Mesenchymal stem cell (in vitro differentiated cells and primary cell): ENCODE results near the gene LRFN2.

Experiments used
- DNase-seq: peaks from one replicate; pipeline ENCODE4 v3.0.0-alpha.2; 2013
- H2AFZ ChIP-seq: one replicate; pipeline ENCODE4 v1.6.1; 2013; ENCODE audit warnings: low read depth, mild to moderate bottlenecking, control low read depth, inconsistent platforms, low read length, moderate library complexity
- H2AK5ac ChIP-seq: 2 replicates; pipeline ENCODE4 v1.6.1; 2013; ENCODE audit warnings: low read length, moderate library complexity, mild to moderate bottlenecking, inconsistent platforms; ENCODE audit not compliant: severe bottlenecking
- H2BK120ac ChIP-seq: one replicate; pipeline ENCODE4 v1.6.1; 2013; ENCODE audit warnings: low read depth, mild to moderate bottlenecking, inconsistent platforms, low read length, moderate library complexity
- H2BK12ac ChIP-seq, 2 experiments: one replicate each; pipeline ENCODE4 v1.6.1; 2013; ENCODE audit warnings: inconsistent platforms in 2 of 2, low read length in 2 of 2, mild to moderate bottlenecking in 2 of 2, moderate library complexity in 2 of 2, control low read depth in 1 of 2
- H2BK15ac ChIP-seq: one replicate; pipeline ENCODE4 v1.6.1; 2013; ENCODE audit warnings: mild to moderate bottlenecking, low read depth, inconsistent platforms; ENCODE audit not compliant: poor library complexity, severe bottlenecking
- H2BK5ac ChIP-seq: 2 replicates; pipeline ENCODE4 v1.6.1; 2013; ENCODE audit warnings: low read depth, mild to moderate bottlenecking, low read length, control low read depth, inconsistent platforms; ENCODE audit not compliant: poor library complexity, severe bottlenecking
- H3K14ac ChIP-seq, 2 experiments: one replicate each; pipeline ENCODE4 v1.6.1; 2013; ENCODE audit warnings: inconsistent platforms in 2 of 2, low read length in 2 of 2, control low read depth in 1 of 2, mild to moderate bottlenecking in 1 of 2, moderate library complexity in 1 of 2
- H3K18ac ChIP-seq, 2 experiments: one replicate each; pipeline ENCODE4 v1.6.1; 2013; ENCODE audit warnings: inconsistent platforms in 2 of 2, low read length in 2 of 2, control low read depth in 1 of 2, low read depth in 1 of 2, mild to moderate bottlenecking in 1 of 2
- H3K23ac ChIP-seq, 2 experiments: one replicate each; pipeline ENCODE4 v1.6.1; 2013; ENCODE audit warnings: inconsistent platforms in 2 of 2, low read length in 2 of 2, mild to moderate bottlenecking in 2 of 2, moderate library complexity in 2 of 2, control low read depth in 1 of 2
- H3K27ac ChIP-seq: 2 replicates; pipeline ENCODE4 v1.5.1; 2013; ENCODE audit warnings: mild to moderate bottlenecking, moderate library complexity, low read length, control low read depth, inconsistent platforms; ENCODE audit not compliant: poor library complexity, severe bottlenecking
- H3K27me3 ChIP-seq, 2 experiments: 2 replicates each; pipeline versions ENCODE4 v1.6.1 to v1.7.0; 2013; ENCODE audit warnings: low read length in 2 of 2, mild to moderate bottlenecking in 2 of 2, moderate library complexity in 2 of 2, control low read depth in 1 of 2, inconsistent platforms in 1 of 2; ENCODE audit not compliant: control insufficient read depth in 1 of 2, insufficient read depth in 1 of 2
- H3K36me3 ChIP-seq, 2 experiments: 2 replicates each; pipeline versions ENCODE4 v1.6.1 to v1.7.0; 2013; ENCODE audit warnings: low read length in 2 of 2, control low read depth in 1 of 2, inconsistent platforms in 1 of 2, low read depth in 1 of 2, mild to moderate bottlenecking in 1 of 2; ENCODE audit not compliant: insufficient read depth in 2 of 2, control insufficient read depth in 1 of 2
- H3K4ac ChIP-seq, 2 experiments: one replicate each; pipeline ENCODE4 v1.6.1; 2013; ENCODE audit warnings: inconsistent platforms in 2 of 2, low read length in 2 of 2, mild to moderate bottlenecking in 2 of 2, moderate library complexity in 2 of 2, control low read depth in 1 of 2, low read depth in 1 of 2
- H3K4me1 ChIP-seq: 2 replicates; pipeline ENCODE4 v1.6.1; 2013; ENCODE audit warnings: low read depth, low read length, control low read depth; ENCODE audit not compliant: control insufficient read depth, insufficient read depth
- H3K4me2 ChIP-seq: 2 replicates; pipeline ENCODE4 v1.6.1; 2013; ENCODE audit warnings: low read length, mild to moderate bottlenecking, inconsistent platforms; ENCODE audit not compliant: poor library complexity, severe bottlenecking
- H3K4me3 ChIP-seq, 2 experiments: 2 replicates each; pipeline versions ENCODE4 v1.5.1 to v1.7.0; 2013; ENCODE audit warnings: low read length in 2 of 2, mild to moderate bottlenecking in 2 of 2, control low read depth in 1 of 2, low read depth in 1 of 2; ENCODE audit not compliant: insufficient read depth in 1 of 2
- H3K79me1 ChIP-seq: replicated peaks from 2 replicates; pipeline ENCODE4 v1.6.1; 2013; ENCODE audit warnings: mild to moderate bottlenecking, control low read depth, low read length, inconsistent platforms; ENCODE audit not compliant: poor library complexity, severe bottlenecking
- H3K9ac ChIP-seq: 2 replicates; pipeline ENCODE4 v1.7.0; 2013; ENCODE audit warnings: mild to moderate bottlenecking, low read length, moderate library complexity
- H3K9me3 ChIP-seq: 2 replicates; pipeline ENCODE4 v1.7.0; 2013; ENCODE audit warnings: mild to moderate bottlenecking, low read length; ENCODE audit not compliant: control insufficient read depth
- H4K8ac ChIP-seq: one replicate; pipeline ENCODE4 v1.6.1; 2013; ENCODE audit warnings: inconsistent platforms, mild to moderate bottlenecking, low read length, moderate library complexity
- H4K91ac ChIP-seq: one replicate; pipeline ENCODE4 v1.6.1; 2013; ENCODE audit warnings: mild to moderate bottlenecking, low read length, inconsistent platforms
- WGBS: methylation state at CpG from one replicate; pipeline ENCODE4 v1.1.7; 2013; ENCODE audit warnings: mixed read lengths; 5-methylcytosine and 5-hydroxymethylcytosine counted together

The LRFN2 gene

GRCh38 chr6:40443842-40444241, 143.3 kb downstream of the LRFN2 start:
- Histone ChIP-seq H3K4me2 (no peak overlapping the region), H3K79me1 (no peaks in the 10 kb centered on the region), H4K91ac (no peak overlapping the region), H3K9me3 (no peaks in the 10 kb centered on the region), H3K9ac (no peak overlapping the region), H3K23ac (no peak overlapping the region), H2AK5ac (no peak overlapping the region), H3K36me3 (no peaks in the 10 kb centered on the region), H3K4ac (no peak overlapping the region), H3K27me3 (peaks cover 8 to 30% of the 10 kb centered on the region in 2 experiments), H3K14ac (no peak overlapping the region), H3K27ac (no peak overlapping the region), H2BK15ac (no peak overlapping the region), H3K18ac (no peak overlapping the region), H2BK120ac (no peak overlapping the region), H2AFZ (no peak overlapping the region), H2BK12ac (no peak overlapping the region), H3K4me3 (no peak overlapping the region), H3K4me1 (no peaks in the 10 kb centered on the region), H4K8ac (no peak overlapping the region), H2BK5ac (no peak overlapping the region)
- DNase-seq, result no peak
- 79% methylated on average over 2 of the region's 2 CpGs for WGBS

GRCh38 chr6:40442591-40442990, 144.6 kb downstream of the LRFN2 start:
- no peak overlapping the region for H3K4me3 ChIP-seq
- H2BK15ac ChIP-seq, result no peak overlapping the region
- H3K9me3 ChIP-seq, result no peaks in the 10 kb centered on the region
- 69% methylated on average over 3 of the region's 3 CpGs for WGBS
- no peak overlapping the region for H3K23ac ChIP-seq
- no peak overlapping the region for H4K91ac ChIP-seq
- H3K36me3 ChIP-seq, result no peaks in the 10 kb centered on the region
- H2BK120ac ChIP-seq, result no peak overlapping the region
- H2BK12ac ChIP-seq, result no peak overlapping the region
- no peaks in the 10 kb centered on the region for H3K79me1 ChIP-seq
- no peak overlapping the region for H2AK5ac ChIP-seq
- no peaks in the 10 kb centered on the region for H3K4me1 ChIP-seq
- no peak overlapping the region for H2BK5ac ChIP-seq
- H3K27me3 ChIP-seq, result peaks cover 8 to 20% of the 10 kb centered on the region in 2 experiments
- H3K4me2 ChIP-seq, result no peak overlapping the region
- no peak overlapping the region for H2AFZ ChIP-seq
- DNase-seq, result no peak
- H3K4ac ChIP-seq, result no peak overlapping the region
- H3K14ac ChIP-seq, result no peak overlapping the region
- H3K18ac ChIP-seq, result no peak overlapping the region
- no peak overlapping the region for H3K9ac ChIP-seq
- H3K27ac ChIP-seq, result no peak overlapping the region
- H4K8ac ChIP-seq, result no peak overlapping the region

GRCh38 chr6:40441150-40441549, 146.0 kb downstream of the LRFN2 start:
- Histone ChIP-seq H3K14ac (no peak overlapping the region), H2BK12ac (no peak overlapping the region), H3K27me3 (peaks cover 8 to 20% of the 10 kb centered on the region in 2 experiments)

GRCh38 chr6:40440053-40440452, 147.1 kb downstream of the LRFN2 start:
- Histone ChIP-seq H3K36me3 (no peaks in the 10 kb centered on the region), H3K4ac (no peak overlapping the region), H3K18ac (no peak overlapping the region), H3K27me3 (peaks cover 8 to 20% of the 10 kb centered on the region in 2 experiments), H4K91ac (no peak overlapping the region), H2AK5ac (no peak overlapping the region), H2BK120ac (no peak overlapping the region), H3K4me1 (peaks cover 2% of the 10 kb centered on the region), H3K9me3 (no peaks in the 10 kb centered on the region), H3K14ac (no peak overlapping the region), H2BK15ac (no peak overlapping the region), H3K4me2 (no peak overlapping the region), H3K79me1 (no peaks in the 10 kb centered on the region), H3K27ac (no peak overlapping the region), H2BK12ac (no peak overlapping the region), H4K8ac (no peak overlapping the region), H3K9ac (no peak overlapping the region), H2BK5ac (no peak overlapping the region), H2AFZ (no peak overlapping the region), H3K4me3 (no peak overlapping the region), H3K23ac (no peak overlapping the region)
- 75% methylated on average over 6 of the region's 6 CpGs for WGBS
- DNase-seq, result no peak

More at GRCh38 chr6:40441150-40441549, 146.0 kb downstream of the LRFN2 start:
- H3K18ac ChIP-seq, result no peak overlapping the region
- peaks cover 2% of the 10 kb centered on the region for H3K4me1 ChIP-seq
- no peaks in the 10 kb centered on the region for H3K36me3 ChIP-seq
- no peak overlapping the region for H3K23ac ChIP-seq
- H2BK120ac ChIP-seq, result no peak overlapping the region
- no peak overlapping the region for H4K8ac ChIP-seq
- H4K91ac ChIP-seq, result no peak overlapping the region
- no peak overlapping the region for H3K27ac ChIP-seq
- no peak overlapping the region for H3K4me2 ChIP-seq
- H3K79me1 ChIP-seq, result no peaks in the 10 kb centered on the region
- no peak overlapping the region for H2AFZ ChIP-seq
- no peak overlapping the region for H2BK5ac ChIP-seq
- no peak overlapping the region for H3K4me3 ChIP-seq
- H2AK5ac ChIP-seq, result no peak overlapping the region
- H3K4ac ChIP-seq, result no peak overlapping the region
- H2BK15ac ChIP-seq, result no peak overlapping the region
- 93% methylated on average over 12 of the region's 12 CpGs for WGBS
- no peak overlapping the region for H3K9ac ChIP-seq
- H3K9me3 ChIP-seq, result no peaks in the 10 kb centered on the region
- no peak for DNase-seq
